OCI-LY7 (cell line): ENCODE results near the gene STYX. TPM values are rescaled to one million over a fixed set of nuclear protein-coding genes. Genes with fewer than 3 reads are reported as not detected.

Experiments used
- BruUV-seq: library from RNA; stranded (reverse); fragments of 400-500 nt; replicated peaks from 2 replicates; lab custom pipeline; 2021; lab: Mats Ljungman, UMichigan
- CTCF ChIA-PET: fragments of 300-600 bp; sonication (Branson Sonifier 250); formaldehyde crosslinking; loops from one replicate; lab custom pipeline; 2022; ENCODE audit warnings: antibody characterized with exemption; ENCODE audit not compliant: unreplicated experiment; lab: Charles Lee
- POLR2A ChIA-PET: fragments of 300-600 bp; sonication (Branson Sonifier 250); formaldehyde crosslinking; loops from one replicate; lab custom pipeline; 2022; ENCODE audit warnings: antibody characterized with exemption; lab: Charles Lee
- DNase-seq: peaks from one replicate; pipeline ENCODE4 v3.0.0-alpha.2; 2015; ENCODE audit warnings: low spot score
- H2AFZ ChIP-seq: fragments of 200-600 bp; sonication (generic), shearing (Covaris generic); 2 replicates; pipeline ENCODE4 v1.6.1; 2014; ENCODE audit warnings: mild to moderate bottlenecking, antibody characterized with exemption, low read length, moderate library complexity
- H3K27ac ChIP-seq: fragments of 200-600 bp; sonication (generic); 2 replicates; pipeline ENCODE4 v1.5.1; 2014; ENCODE audit warnings: mixed run types, low read depth, mild to moderate bottlenecking, moderate library complexity, low read length, inconsistent platforms; ENCODE audit not compliant: poor library complexity, severe bottlenecking
- H3K36me3 ChIP-seq: fragments of 200-600 bp; sonication (generic); 2 replicates; pipeline ENCODE4 v1.6.1; 2014; ENCODE audit warnings: mild to moderate bottlenecking, antibody characterized with exemption, low read length, moderate library complexity, mixed read lengths; ENCODE audit not compliant: insufficient read depth
- H3K4me1 ChIP-seq: fragments of 200-600 bp; sonication (generic); 2 replicates; pipeline ENCODE4 v1.5.1; 2014; ENCODE audit warnings: mild to moderate bottlenecking, low read length; ENCODE audit not compliant: insufficient read depth, poor library complexity, severe bottlenecking
- H3K4me2 ChIP-seq: fragments of 200-600 bp; sonication (generic); 2 replicates; pipeline ENCODE4 v1.6.1; 2014; ENCODE audit warnings: mild to moderate bottlenecking, low read length
- H3K4me3 ChIP-seq: fragments of 200-600 bp; sonication (generic); 2 replicates; pipeline ENCODE4 v1.5.1; 2014; ENCODE audit warnings: mild to moderate bottlenecking, low read depth, low read length; ENCODE audit not compliant: poor library complexity, severe bottlenecking
- H3K79me2 ChIP-seq: fragments of 200-600 bp; sonication (generic); 2 replicates; pipeline ENCODE4 v1.6.1; 2016; ENCODE audit warnings: low read depth, mild to moderate bottlenecking, low read length, moderate library complexity, mixed read lengths; ENCODE audit not compliant: insufficient read depth
- H3K9me2 ChIP-seq: fragments of 200-600 bp; sonication (generic); 2 replicates; pipeline ENCODE4 v1.6.1; 2016; ENCODE audit warnings: mild to moderate bottlenecking, low read length, mixed read lengths; ENCODE audit not compliant: insufficient read depth
- H3K9me3 ChIP-seq: fragments of 200-600 bp; sonication (generic); 2 replicates; pipeline ENCODE4 v1.6.1; 2014; ENCODE audit warnings: mild to moderate bottlenecking, mixed run types, low read length, mixed read lengths
- H4K20me1 ChIP-seq: fragments of 200-600 bp; sonication (generic); 2 replicates; pipeline ENCODE4 v1.6.1; 2014; ENCODE audit warnings: mild to moderate bottlenecking, antibody characterized with exemption, low read length, moderate library complexity, mixed read lengths; ENCODE audit not compliant: insufficient read depth
- EZH2phosphoT487 ChIP-seq: fragments of 200-600 bp; sonication (generic); IDR thresholded peaks from 2 replicates; pipeline ENCODE4 v1.6.1; 2018; ENCODE audit warnings: low read depth, borderline replicate concordance, mild to moderate bottlenecking, mixed run types, antibody characterized with exemption, low read length, moderate library complexity, mixed read lengths
- intact Hi-C: fragments of 100-400 bp; cut with micrococcal nuclease; formaldehyde crosslinking; loops from one replicate; pipeline ENCODE4 v1.10.0; 2022; ENCODE audit not compliant: unreplicated experiment
- total RNA-seq, 2 experiments: library from RNA; depleted of rRNA in 1 of 2; stranded (reverse); fragments of >200 nt in 1 of 2; shearing (Covaris generic) in 1 of 2; gene quantifications; 2 replicates each; pipeline ENCODE4 v1.2.3, GENCODE V29; 2014 to 2022
- TF ChIP-seq, protein P1 (sequence below): fragments of 200-600 bp; sonication (generic); conservative IDR thresholded peaks from 2 replicates; pipeline ENCODE4 v1.5.1; 2014; ENCODE audit warnings: mild to moderate bottlenecking, antibody characterized with exemption, low read length, moderate library complexity, mixed read lengths

STYX gene
- total RNA-seq, 2 experiments from 2014 or later = 7.6 to 12.5 TPM

DNA sequence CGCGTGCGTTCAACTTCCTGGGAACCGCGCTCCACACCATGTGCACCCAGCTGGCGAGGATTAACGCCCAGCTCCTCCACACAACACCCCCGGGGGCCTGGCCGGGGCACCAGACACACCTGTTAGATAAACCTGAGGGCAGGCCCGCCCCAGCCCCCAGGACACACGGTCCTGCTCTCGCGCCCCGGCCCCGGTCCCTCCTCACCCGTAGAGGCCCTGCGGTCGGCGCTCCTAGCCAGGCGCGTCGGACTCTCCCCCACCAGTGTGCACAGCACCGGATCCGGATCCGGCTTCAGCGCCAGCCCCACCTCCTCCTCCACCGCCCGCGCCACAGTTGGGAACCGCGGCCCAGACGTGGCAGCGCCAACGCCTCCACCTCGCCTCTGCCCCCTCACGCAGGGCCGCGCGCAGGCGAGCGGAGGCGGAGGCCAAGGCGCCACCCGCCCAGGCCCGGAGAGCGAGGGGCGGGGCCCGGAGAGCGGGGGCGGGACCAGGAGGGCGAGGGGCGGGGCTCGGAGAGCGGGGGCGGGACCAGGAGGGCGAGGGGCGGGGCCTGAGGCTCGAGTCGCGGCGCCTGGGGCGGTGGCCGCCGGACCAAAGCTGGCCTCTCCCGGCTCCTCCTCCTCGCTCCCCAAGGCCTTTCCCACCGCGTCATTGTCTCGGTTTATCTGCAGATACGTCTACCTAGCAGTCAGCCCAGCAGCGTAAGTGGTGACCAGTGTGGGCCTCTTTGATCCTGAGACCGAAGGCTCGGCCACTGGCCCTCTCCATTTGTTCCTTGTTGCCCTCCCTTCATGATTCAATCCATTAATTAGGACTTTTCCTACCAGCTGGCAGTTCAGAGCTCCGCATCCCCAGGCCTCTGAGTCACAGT, 61.5 kb downstream of the STYX start, which contains the start of gene GNPNAT1:
Gene GNPNAT1 (minus strand): TSS at position 385 of the 874 bp plus-strand sequence. CDS start 6,957 bp downstream, outside the sequence.
- Histone ChIP-seq H3K36me3 (peaks cover 10% of the 10 kb centered on the region), H4K20me1 (peaks cover 7% of the 10 kb centered on the region; the same call in 1 of the 2 replicates), H3K9me3 (no peaks in the 10 kb centered on the region), H3K4me2 (peak within 1 kb of the TSS; percentile 85), H2AFZ (peak within 1 kb of the TSS; percentile 88), H3K27ac (peak within 1 kb of the TSS; percentile 56), H3K9me2 (no peaks in the 10 kb centered on the region), H3K79me2 (peaks cover 46% of the 10 kb centered on the region), H3K4me1 (peaks cover 16% of the 10 kb centered on the region), H3K4me3 (peak within 1 kb of the TSS; percentile 86)
- TF ChIP-seq, protein P1, sequence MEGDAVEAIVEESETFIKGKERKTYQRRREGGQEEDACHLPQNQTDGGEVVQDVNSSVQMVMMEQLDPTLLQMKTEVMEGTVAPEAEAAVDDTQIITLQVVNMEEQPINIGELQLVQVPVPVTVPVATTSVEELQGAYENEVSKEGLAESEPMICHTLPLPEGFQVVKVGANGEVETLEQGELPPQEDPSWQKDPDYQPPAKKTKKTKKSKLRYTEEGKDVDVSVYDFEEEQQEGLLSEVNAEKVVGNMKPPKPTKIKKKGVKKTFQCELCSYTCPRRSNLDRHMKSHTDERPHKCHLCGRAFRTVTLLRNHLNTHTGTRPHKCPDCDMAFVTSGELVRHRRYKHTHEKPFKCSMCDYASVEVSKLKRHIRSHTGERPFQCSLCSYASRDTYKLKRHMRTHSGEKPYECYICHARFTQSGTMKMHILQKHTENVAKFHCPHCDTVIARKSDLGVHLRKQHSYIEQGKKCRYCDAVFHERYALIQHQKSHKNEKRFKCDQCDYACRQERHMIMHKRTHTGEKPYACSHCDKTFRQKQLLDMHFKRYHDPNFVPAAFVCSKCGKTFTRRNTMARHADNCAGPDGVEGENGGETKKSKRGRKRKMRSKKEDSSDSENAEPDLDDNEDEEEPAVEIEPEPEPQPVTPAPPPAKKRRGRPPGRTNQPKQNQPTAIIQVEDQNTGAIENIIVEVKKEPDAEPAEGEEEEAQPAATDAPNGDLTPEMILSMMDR = no peak
- no peak for TF ChIP-seq EZH2phosphoT487
- ChIA-PET POLR2A (interaction anchor here (0.6 to 0.9 kb wide), 4 partner anchors 56 to 1997 kb away, joined by 3 to 5 read pairs (median 4); no protein-coding TSS in a partner anchor), CTCF (interaction anchor here (1.2 kb wide), 1 partner anchor 80 kb away, joined by 3 read pairs; no protein-coding TSS in a partner anchor)
- DNase-seq = peak; percentile 91
- no TSS peak for BruUV-seq
- intact Hi-C loops = loop anchor here (2.0 kb wide), 2 partner anchors 97 to 239 kb away; partner anchors contain the start of genes ERO1A, GPR137C and TXNDC16

DNA sequence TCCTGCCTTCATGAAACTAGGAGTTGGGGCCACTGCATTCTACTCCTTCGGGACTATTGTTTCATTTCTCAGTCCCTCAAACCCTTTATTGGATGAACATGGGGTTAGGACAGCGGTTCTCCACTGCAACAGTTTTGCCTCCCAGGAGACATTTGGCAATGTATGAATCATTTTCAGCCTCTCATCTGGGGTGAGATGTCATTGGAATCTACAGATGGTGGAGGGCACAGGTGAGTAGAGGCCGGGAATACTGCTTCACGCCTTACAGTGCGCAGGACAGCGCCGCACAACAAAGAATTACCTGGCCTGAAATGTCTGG, 62.1 kb downstream of the STYX start:
- Histone ChIP-seq H3K9me3 (no peaks in the 10 kb centered on the region), H3K27ac (no peak overlapping the region), H3K36me3 (peaks cover 5% of the 10 kb centered on the region; the same call in 1 of the 2 replicates), H2AFZ (peak overlapping the region; percentile 88), H3K4me3 (peak overlapping the region; percentile 86), H3K9me2 (no peaks in the 10 kb centered on the region), H3K4me1 (peaks cover 16% of the 10 kb centered on the region), H4K20me1 (peaks cover 7% of the 10 kb centered on the region; the same call in 1 of the 2 replicates), H3K79me2 (peaks cover 40% of the 10 kb centered on the region), H3K4me2 (peak overlapping the region; percentile 59)
- DNase-seq = no peak
- TF ChIP-seq, protein P1 = no peak
- TF ChIP-seq EZH2phosphoT487 = no peak
- POLR2A ChIA-PET = interaction anchor here (0.6 kb wide), 3 partner anchors 57 to 1998 kb away, joined by 3 to 5 read pairs (median 4); no protein-coding TSS in a partner anchor
- CTCF ChIA-PET = no interaction called here
- intact Hi-C loops = no loop called here
- no TSS peak for BruUV-seq
